Testis (tissue), 2 donors: ENCODE measurements around the gene EHMT1.

ENCODE experiments used
- CTCF ChIP-seq, 3 experiments: fragments of 450-650 bp in 2 of 3; fragments of 200-600 bp in 1 of 3; sonication (generic) in 1 of 3; IDR thresholded peaks; one replicate each; pipeline ENCODE4 v1.5.1; 2016 to 2019; ENCODE audit warnings: antibody characterized with exemption in 3 of 3, mild to moderate bottlenecking in 2 of 3, moderate library complexity in 1 of 3
- POLR2A ChIP-seq: fragments of 450-650 bp; IDR thresholded peaks from one replicate; pipeline ENCODE4 v1.6.1; 2017; ENCODE audit warnings: antibody characterized with exemption, mild to moderate bottlenecking, moderate library complexity

- TF ChIP-seq CTCF (IDR thresholded peaks at IDR 0.05) (no peak), POLR2A (no peak)
Observed at GRCh38 chr9:137724818-137725240, 106.0 kb downstream of the EHMT1 start.
